OCI-LY3 (cell line): ENCODE results near the gene VKORC1.

Experiments used
- H2AFZ ChIP-seq: fragments of 200-600, 300-600 bp; shearing (Covaris generic); 2 replicates; pipeline ENCODE4 v1.6.0; 2014; ENCODE audit warnings: antibody characterized with exemption, low read depth, low read length
- H3K27ac ChIP-seq: fragments of 200-600, 300-600 bp; sonication (generic); 2 replicates; pipeline ENCODE4 v1.5.1; 2014; ENCODE audit warnings: mild to moderate bottlenecking, low read length, moderate library complexity, mixed read lengths
- H3K27me3 ChIP-seq: fragments of 200-600, 300-600 bp; sonication (generic); 2 replicates; pipeline ENCODE4 v1.6.1; 2014; ENCODE audit warnings: low read depth, low read length, mixed read lengths
- H3K36me3 ChIP-seq: fragments of 200-600, 300-600 bp; sonication (generic); replicated peaks from 2 replicates; pipeline ENCODE3; 2014; ENCODE audit warnings: low read depth, low read length, mixed read lengths
- H3K4me1 ChIP-seq: fragments of 300-600, 200-600 bp; sonication (generic); 2 replicates; pipeline ENCODE4 v1.6.1; 2014; ENCODE audit warnings: low read length, mixed read lengths
- H3K4me2 ChIP-seq: fragments of 200-600, 300-600 bp; sonication (generic); 2 replicates; pipeline ENCODE4 v1.6.1; 2014; ENCODE audit warnings: low read length, mixed read lengths
- H3K4me3 ChIP-seq: fragments of 300-600, 200-600 bp; sonication (generic); 2 replicates; pipeline ENCODE4 v1.5.1; 2014; ENCODE audit warnings: antibody characterized with exemption, mild to moderate bottlenecking, low read length, moderate library complexity
- H3K79me2 ChIP-seq: fragments of 300-600, 200-600 bp; shearing (Covaris generic); 2 replicates; pipeline ENCODE4 v1.6.1; 2014; ENCODE audit warnings: mild to moderate bottlenecking, low read length, mixed read lengths
- H3K9ac ChIP-seq: fragments of 300-600, 200-600 bp; shearing (Covaris generic); 2 replicates; pipeline ENCODE4 v1.6.0; 2014; ENCODE audit warnings: mild to moderate bottlenecking, low read length, moderate library complexity
- H3K9me3 ChIP-seq: fragments of 200-600, 300-600 bp; shearing (Covaris generic); 2 replicates; pipeline ENCODE4 v1.6.1; 2014; ENCODE audit warnings: low read length, mixed read lengths; ENCODE audit not compliant: insufficient read depth
- H4K20me1 ChIP-seq: fragments of 200-600, 300-600 bp; sonication (generic); 2 replicates; pipeline ENCODE4 v1.6.1; 2016; ENCODE audit warnings: low read length, mixed read lengths; ENCODE audit not compliant: insufficient read depth
- EZH2phosphoT487 ChIP-seq: fragments of 200-600 bp; shearing (Covaris generic); IDR thresholded peaks from 2 replicates; pipeline ENCODE4 v1.6.1; 2018; ENCODE audit warnings: antibody characterized with exemption, mixed run types, low read depth
- TF ChIP-seq, protein P1 (sequence below): fragments of 200-600, 300-600 bp; sonication (generic); IDR thresholded peaks from 2 replicates; pipeline ENCODE4 v1.5.1; 2014; ENCODE audit warnings: antibody characterized with exemption, low read length, low read depth

VKORC1 gene

DNA sequence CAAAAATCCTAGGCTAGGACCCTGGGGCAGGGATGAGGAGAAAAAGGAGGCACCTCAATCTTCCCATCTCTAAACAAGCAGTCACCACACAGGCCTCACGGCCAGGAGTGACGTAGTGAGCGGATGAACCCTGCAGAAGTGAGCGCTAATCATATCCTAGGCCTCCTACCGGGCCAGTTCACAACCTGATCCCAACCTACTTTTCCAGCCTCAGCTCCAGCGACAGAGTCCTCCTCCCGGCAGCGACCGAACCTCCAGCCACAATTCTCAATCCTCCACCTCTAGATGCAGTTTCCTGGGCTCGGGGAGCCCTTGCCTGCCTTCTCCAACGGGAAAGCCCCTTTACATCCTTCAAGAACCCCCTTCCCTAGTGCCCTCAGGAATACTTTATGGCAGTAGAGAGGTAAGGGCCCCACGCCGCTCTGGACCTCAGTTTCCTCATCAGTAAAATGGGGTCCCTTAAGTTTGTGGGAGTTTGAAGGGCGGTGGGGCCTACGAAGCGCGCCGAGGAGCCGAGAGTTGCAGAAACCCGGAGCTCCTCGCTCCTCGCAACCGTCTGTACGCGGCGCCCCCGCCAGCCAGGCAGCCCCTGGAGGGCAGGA lies 22.0 kb downstream of the VKORC1 start:
- peak overlapping the region; percentile 99 for H3K4me3 ChIP-seq
- 0 out of 2 replicates have a peak, but pooled peaks cover 2% of the 10 kb centered on the region for H4K20me1 ChIP-seq
- no peaks in the 10 kb centered on the region for H3K9me3 ChIP-seq
- H3K4me1 ChIP-seq = peaks cover 16% of the 10 kb centered on the region
- H3K9ac ChIP-seq = peak overlapping the region; percentile 96
- H3K79me2 ChIP-seq = peaks cover 74% of the 10 kb centered on the region
- H2AFZ ChIP-seq = peak overlapping the region; percentile 81
- peak overlapping the region; percentile 98 for H3K4me2 ChIP-seq
- H3K36me3 ChIP-seq = peaks cover 5% of the 10 kb centered on the region
- H3K27me3 ChIP-seq = no peaks in the 10 kb centered on the region
- H3K27ac ChIP-seq = peak overlapping the region; percentile 83
- TF ChIP-seq, protein P1, sequence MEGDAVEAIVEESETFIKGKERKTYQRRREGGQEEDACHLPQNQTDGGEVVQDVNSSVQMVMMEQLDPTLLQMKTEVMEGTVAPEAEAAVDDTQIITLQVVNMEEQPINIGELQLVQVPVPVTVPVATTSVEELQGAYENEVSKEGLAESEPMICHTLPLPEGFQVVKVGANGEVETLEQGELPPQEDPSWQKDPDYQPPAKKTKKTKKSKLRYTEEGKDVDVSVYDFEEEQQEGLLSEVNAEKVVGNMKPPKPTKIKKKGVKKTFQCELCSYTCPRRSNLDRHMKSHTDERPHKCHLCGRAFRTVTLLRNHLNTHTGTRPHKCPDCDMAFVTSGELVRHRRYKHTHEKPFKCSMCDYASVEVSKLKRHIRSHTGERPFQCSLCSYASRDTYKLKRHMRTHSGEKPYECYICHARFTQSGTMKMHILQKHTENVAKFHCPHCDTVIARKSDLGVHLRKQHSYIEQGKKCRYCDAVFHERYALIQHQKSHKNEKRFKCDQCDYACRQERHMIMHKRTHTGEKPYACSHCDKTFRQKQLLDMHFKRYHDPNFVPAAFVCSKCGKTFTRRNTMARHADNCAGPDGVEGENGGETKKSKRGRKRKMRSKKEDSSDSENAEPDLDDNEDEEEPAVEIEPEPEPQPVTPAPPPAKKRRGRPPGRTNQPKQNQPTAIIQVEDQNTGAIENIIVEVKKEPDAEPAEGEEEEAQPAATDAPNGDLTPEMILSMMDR = no peak
- TF ChIP-seq EZH2phosphoT487 = no peak

DNA sequence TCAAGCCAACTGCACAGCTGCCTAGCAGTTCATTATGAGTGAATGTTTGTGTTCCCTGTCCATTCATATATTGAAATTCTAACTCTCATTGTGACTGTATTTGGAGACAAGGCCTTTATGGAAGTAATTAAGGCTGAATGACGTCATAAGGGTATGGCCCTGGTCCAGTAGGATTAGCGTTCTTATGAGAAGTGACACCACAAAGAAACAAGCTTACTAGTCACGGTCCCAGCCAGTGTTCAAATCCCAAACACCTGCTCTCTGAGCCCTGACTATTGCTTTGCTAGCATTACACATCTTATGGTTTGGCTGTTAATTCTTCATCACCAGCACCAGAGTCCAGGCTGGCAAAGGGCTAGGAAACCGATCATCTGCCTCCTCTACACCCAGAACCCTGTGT lies 22.7 kb downstream of the VKORC1 start:
- 0 out of 2 replicates have a peak, but pooled peaks cover 2% of the 10 kb centered on the region for H4K20me1 ChIP-seq
- H3K36me3 ChIP-seq = no peaks in the 10 kb centered on the region
- H3K79me2 ChIP-seq = peaks cover 75% of the 10 kb centered on the region
- H3K4me3 ChIP-seq = peak overlapping the region; percentile 99
- H3K9ac ChIP-seq = peak overlapping the region; percentile 96
- H3K9me3 ChIP-seq = no peaks in the 10 kb centered on the region
- H3K4me2 ChIP-seq = peak overlapping the region; percentile 98
- no peaks in the 10 kb centered on the region for H3K27me3 ChIP-seq
- H2AFZ ChIP-seq = no peak overlapping the region
- TF ChIP-seq, protein P1 = no peak
- no peak for TF ChIP-seq EZH2phosphoT487
- H3K4me1 ChIP-seq = peaks cover 16% of the 10 kb centered on the region
- H3K27ac ChIP-seq = peak overlapping the region; percentile 83

DNA sequence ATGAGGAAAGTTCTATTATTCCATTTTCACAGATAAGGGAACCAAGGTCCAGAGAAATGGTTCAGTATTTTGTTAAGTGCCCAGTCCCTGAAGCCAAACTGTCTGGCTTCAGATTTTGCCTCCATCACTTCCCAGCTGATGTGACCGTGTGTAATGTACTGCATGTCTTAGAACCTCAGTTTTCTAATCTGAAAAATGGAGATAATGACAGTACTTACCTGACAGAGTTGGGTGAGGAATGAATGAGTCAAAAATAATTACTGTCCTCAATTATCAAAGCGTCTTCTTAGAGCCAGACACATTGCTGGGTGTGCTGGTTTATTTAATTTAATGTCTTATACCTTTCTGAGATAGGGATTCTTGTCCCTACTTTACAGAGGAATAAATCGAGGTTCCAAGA lies 27.3 kb downstream of the VKORC1 start:
- Histone ChIP-seq H3K9me3 (no peaks in the 10 kb centered on the region), H2AFZ (no peak overlapping the region), H3K27ac (no peak overlapping the region), H3K79me2 (peaks cover 47% of the 10 kb centered on the region), H3K4me1 (peaks cover 9% of the 10 kb centered on the region), H3K4me3 (no peak overlapping the region), H3K4me2 (no peak overlapping the region), H4K20me1 (0 out of 2 replicates have a peak, but pooled peaks cover 2% of the 10 kb centered on the region), H3K36me3 (peaks cover 5% of the 10 kb centered on the region), H3K27me3 (no peaks in the 10 kb centered on the region), H3K9ac (no peak overlapping the region)
- no peak for TF ChIP-seq EZH2phosphoT487
- TF ChIP-seq, protein P1 = no peak

DNA sequence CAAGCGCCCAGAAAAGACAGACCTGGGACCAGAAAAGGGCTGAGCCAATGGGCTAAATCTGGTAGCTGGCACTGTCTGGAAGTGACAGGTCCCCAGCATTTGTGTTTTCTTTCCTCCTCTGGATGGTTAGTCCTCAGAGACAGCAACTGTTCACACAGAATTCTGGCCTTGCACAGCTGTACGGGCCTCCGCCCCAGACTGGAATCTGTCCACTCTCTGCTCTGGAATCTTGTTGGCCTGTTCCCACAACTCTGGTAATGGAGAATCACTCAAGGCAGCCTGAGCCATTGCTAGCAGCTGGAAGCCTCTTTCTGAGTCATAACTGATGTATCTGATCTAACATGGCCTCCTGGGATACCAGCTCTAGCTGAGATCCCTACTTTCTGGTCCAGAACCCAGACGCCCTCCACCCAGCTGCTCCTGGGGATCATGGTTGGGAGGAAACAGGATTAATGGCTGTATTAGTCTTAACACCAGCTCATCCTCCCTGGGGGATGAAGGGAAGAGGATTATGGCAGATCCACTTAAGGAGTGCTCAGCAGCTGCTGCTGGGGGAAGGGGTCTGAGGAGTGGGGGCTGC lies 29.6 kb downstream of the VKORC1 start:
- no peak overlapping the region for H3K9ac ChIP-seq
- peaks cover 28% of the 10 kb centered on the region for H3K79me2 ChIP-seq
- no peaks in the 10 kb centered on the region for H3K4me1 ChIP-seq
- no peaks in the 10 kb centered on the region for H3K9me3 ChIP-seq
- H3K36me3 ChIP-seq = peaks cover 16% of the 10 kb centered on the region
- no peak overlapping the region for H2AFZ ChIP-seq
- TF ChIP-seq, protein P1 = no peak
- TF ChIP-seq EZH2phosphoT487 = no peak
- no peak overlapping the region for H3K4me3 ChIP-seq
- no peak overlapping the region for H3K27ac ChIP-seq
- no peak overlapping the region for H3K4me2 ChIP-seq
- 0 out of 2 replicates have a peak, but pooled peaks cover 2% of the 10 kb centered on the region for H4K20me1 ChIP-seq
- no peaks in the 10 kb centered on the region for H3K27me3 ChIP-seq
